Nephron (organoid): ENCODE results near the gene FYCO1.

Source experiments
- H3K27ac Mint-ChIP-seq, 3 experiments: 2 replicates each; pipeline ENCODE4 v1.8.0; 2020; ENCODE audit warnings: mixed read lengths in 3 of 3, mild to moderate bottlenecking in 2 of 3, moderate library complexity in 1 of 3
- H3K27me3 Mint-ChIP-seq: 2 replicates; pipeline ENCODE4 v1.8.0; 2021; ENCODE audit warnings: low read depth, mild to moderate bottlenecking, moderate library complexity, mixed read lengths
- H3K36me3 Mint-ChIP-seq: 2 replicates; pipeline ENCODE4 v1.8.0; 2020; ENCODE audit warnings: low read depth, mixed read lengths
- H3K4me1 Mint-ChIP-seq: 2 replicates; pipeline ENCODE4 v1.8.0; 2020; ENCODE audit warnings: mixed read lengths
- H3K4me3 Mint-ChIP-seq, 3 experiments: 2 replicates each; pipeline ENCODE4 v1.8.0; 2020; ENCODE audit warnings: mild to moderate bottlenecking in 3 of 3, mixed read lengths in 3 of 3, moderate library complexity in 2 of 3
- H3K9me3 Mint-ChIP-seq: 2 replicates; pipeline ENCODE4 v1.8.0; 2020; ENCODE audit warnings: mixed read lengths
- TF ChIP-seq, protein P1 (sequence below), 3 experiments: fragments of 200-600 bp; sonication (generic); IDR thresholded peaks; one replicate each; pipeline ENCODE4 v1.5.0; 2021; ENCODE audit warnings: antibody characterized with exemption in 3 of 3; ENCODE audit not compliant: unreplicated experiment in 3 of 3

The FYCO1 gene

DNA sequence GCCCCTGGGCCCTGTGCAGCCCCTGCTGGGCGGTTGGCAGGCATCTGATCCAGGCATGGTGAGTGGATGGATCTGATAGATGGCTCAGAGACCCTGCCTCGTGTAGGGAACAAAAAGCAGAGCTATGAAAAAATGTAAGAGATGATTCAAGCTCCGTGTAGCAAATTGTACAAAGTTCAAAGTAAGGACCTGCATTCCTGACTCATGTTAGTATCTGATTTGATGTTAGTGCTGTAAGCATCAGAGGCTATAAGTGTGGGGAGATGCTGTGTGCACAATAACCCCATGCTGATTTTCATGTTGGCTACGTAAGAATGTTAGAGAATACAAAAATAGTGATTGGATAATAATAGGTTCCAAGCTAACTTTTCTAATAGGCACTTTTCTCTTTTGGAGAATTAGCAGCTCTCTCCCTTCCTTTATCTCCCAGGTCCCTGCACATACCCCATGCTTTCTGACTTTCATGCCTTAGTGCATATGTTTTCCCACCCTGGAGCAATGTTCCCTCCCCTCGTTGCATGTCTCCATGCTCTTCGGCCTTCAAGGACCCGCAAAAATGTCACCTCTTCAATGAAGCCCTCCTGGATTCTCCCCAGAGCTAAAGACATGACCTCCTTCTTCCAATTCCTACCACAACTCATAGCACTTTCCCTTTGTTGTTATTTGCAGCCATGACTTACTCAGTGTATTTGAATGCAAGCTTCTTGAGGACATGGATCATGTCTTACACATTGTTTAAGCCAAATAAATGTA lies 107.7 kb downstream of the FYCO1 start:
- TF ChIP-seq, protein P1, sequence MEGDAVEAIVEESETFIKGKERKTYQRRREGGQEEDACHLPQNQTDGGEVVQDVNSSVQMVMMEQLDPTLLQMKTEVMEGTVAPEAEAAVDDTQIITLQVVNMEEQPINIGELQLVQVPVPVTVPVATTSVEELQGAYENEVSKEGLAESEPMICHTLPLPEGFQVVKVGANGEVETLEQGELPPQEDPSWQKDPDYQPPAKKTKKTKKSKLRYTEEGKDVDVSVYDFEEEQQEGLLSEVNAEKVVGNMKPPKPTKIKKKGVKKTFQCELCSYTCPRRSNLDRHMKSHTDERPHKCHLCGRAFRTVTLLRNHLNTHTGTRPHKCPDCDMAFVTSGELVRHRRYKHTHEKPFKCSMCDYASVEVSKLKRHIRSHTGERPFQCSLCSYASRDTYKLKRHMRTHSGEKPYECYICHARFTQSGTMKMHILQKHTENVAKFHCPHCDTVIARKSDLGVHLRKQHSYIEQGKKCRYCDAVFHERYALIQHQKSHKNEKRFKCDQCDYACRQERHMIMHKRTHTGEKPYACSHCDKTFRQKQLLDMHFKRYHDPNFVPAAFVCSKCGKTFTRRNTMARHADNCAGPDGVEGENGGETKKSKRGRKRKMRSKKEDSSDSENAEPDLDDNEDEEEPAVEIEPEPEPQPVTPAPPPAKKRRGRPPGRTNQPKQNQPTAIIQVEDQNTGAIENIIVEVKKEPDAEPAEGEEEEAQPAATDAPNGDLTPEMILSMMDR (IDR thresholded peaks at IDR 0.05; ENCODE audit: unreplicated experiment in 3 of 3): no peak
- Mint-ChIP-seq H3K9me3 (no peaks in the 10 kb centered on the region), H3K4me3 (no peak overlapping the region), H3K4me1 (no peaks in the 10 kb centered on the region), H3K27ac (no peak overlapping the region), H3K36me3 (no peaks in the 10 kb centered on the region), H3K27me3 (peaks cover 8% of the 10 kb centered on the region)

DNA sequence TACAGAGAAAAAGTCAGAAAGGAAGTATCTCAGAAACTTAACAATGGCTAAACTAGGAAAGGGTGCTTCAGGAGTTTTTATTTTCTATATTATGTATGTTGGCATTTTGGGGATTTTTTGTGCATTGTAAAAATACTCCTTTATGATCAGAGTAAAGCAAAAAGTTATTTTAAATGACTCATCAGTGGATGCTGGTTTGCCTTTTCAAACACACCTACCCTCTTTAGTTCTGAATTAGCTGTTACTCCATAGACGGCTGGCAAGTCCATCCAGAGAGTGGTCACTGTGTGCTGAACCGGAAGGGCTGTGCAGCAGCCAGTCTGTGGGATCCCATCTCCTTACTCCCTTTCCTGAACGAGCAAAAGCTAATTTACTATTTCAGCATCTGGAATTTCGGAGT lies 108.3 kb downstream of the FYCO1 start:
- H3K9me3 Mint-ChIP-seq: no peaks in the 10 kb centered on the region
- TF ChIP-seq, protein P1 (IDR thresholded peaks at IDR 0.05; ENCODE audit: unreplicated experiment in 3 of 3): no peak
- no peak overlapping the region for H3K4me3 Mint-ChIP-seq
- no peak overlapping the region for H3K27ac Mint-ChIP-seq
- H3K4me1 Mint-ChIP-seq: no peaks in the 10 kb centered on the region
- H3K36me3 Mint-ChIP-seq: no peaks in the 10 kb centered on the region
- peaks cover 8% of the 10 kb centered on the region for H3K27me3 Mint-ChIP-seq

DNA sequence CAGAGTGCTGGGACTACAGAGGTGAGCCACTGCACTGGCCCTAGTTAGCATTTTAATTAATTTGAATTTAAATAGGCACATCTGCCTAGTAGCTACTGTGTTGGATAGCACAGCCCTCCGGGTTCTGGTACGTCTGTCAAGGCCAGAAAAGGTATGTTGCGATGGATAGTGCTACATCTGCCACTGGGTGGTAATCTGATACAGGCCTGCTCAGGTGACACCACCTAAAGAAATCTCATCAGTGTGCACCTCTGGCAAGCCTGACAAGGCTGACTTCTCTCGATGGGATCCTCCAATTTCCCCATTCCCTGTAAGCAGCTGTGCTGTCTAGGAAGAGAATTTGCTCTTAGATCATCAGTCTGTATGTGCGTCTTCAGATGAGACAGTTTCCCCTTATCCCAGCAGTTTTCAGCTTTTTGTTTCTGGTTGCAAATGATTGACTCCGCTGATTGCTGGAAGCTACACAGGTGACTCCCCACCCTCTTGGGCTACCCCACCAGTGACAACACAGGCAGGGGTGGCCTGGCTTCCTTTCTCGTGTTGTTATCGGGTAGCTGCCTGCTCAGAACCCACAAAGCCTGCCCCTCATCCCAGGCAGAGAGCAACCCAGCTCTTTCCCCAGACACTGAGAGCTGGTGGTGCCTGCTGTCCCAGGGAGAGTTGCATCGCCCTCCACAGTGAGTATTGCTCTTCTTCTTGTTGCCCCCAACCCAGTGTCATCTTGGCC lies 109.5 kb downstream of the FYCO1 start, which contains the start of gene CCR9:
CCR9 (plus strand) TSS at position 565 of the 727 bp plus-strand sequence. CDS start 8,391 bp downstream, outside the sequence.
- no peak within 1 kb of the TSS for H3K27ac Mint-ChIP-seq
- no peaks in the 10 kb centered on the region for H3K36me3 Mint-ChIP-seq
- peaks cover 8% of the 10 kb centered on the region for H3K27me3 Mint-ChIP-seq
- no peak within 1 kb of the TSS for H3K4me3 Mint-ChIP-seq
- TF ChIP-seq, protein P1 (IDR thresholded peaks at IDR 0.05; ENCODE audit: unreplicated experiment in 3 of 3): no peak
- H3K4me1 Mint-ChIP-seq: peaks cover 5% of the 10 kb centered on the region
- H3K9me3 Mint-ChIP-seq: no peaks in the 10 kb centered on the region

DNA sequence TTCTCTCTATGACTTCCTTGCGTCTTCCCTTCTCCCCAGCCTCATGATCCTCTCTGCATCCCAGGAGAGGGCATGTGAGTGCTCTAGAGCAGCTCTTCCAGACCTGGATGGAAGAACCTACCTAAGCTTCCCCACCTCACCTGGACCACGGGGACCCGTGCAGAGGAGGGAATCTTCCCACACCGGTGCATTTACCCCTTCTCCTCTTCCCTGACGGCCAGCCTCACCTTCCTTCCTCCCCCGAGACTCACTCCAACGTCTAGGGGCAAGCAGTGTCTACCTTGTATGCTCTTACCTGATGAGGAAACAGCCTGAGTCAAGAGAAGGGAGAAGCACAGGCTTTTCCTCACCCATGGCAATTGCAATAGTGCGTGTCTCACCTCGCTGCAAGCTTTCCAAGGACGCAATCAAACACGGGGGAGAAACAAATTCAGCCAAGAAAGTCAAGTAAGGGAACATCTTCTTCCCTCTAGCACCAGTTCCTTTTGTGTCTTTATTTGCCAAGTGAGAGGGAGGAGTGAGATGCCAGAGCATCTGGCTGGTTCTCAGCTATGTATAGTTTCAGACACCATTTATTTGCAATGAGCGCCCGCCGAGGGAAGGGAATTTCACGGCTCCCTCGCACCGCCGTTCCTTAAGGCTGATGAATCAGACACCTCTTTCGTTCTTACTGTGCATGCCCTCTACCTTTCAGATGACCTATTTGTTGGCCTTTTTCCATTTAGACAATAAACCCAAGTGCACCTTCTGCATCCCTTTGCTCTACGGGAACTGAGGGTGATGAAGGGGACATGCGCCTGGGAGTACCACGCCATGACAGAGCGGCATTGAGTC lies 111.0 kb downstream of the FYCO1 start:
- Mint-ChIP-seq H3K27ac (no peak overlapping the region), H3K36me3 (no peaks in the 10 kb centered on the region), H3K9me3 (no peaks in the 10 kb centered on the region), H3K4me3 (no peak overlapping the region), H3K4me1 (peaks cover 8% of the 10 kb centered on the region), H3K27me3 (peaks cover 8% of the 10 kb centered on the region)
- TF ChIP-seq, protein P1 (IDR thresholded peaks at IDR 0.05; ENCODE audit: unreplicated experiment in 3 of 3): no peak

DNA sequence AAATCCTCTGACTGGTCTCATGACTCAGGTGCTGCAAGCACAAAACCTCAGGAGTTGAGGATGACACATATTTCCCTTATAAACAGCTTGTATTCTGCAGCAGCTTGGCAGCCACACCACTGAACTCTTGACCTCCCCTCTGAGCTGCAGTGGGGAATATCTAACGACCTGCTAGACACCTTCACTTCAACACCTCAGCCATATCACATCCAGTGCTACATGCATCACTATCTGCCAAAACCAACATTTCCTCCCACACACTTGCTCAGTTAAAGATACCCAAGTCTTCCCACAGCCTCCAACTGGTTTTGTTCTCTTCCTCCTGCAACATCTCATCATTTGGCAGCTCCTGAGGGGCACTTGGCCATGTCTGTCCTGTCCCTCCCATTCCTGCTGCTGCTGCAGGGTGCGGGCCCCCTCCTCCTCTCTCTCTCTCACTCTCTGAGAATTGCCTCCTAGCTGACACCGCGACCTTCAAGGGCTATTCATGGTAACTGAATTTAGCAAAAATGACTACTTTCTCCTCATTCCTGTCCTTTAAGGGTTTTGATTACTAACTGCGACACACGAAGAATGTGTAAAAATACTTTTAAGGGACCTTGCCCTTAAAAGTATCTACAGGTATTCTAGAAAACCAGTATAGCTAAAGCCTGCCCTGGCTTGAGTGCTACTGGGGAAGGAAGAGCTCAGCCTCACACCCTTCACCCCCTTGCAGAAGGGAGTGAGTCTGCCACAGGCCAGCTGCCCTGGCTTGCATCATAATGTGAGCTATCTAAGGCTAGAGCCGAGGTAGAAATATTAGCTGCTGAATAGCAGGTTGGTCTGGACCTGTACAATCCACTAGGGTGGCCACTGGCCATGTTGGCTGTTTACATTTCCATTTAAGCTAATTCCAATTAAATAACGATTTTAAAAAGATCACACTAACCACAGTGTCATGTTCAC lies 114.3 kb downstream of the FYCO1 start:
- Mint-ChIP-seq H3K27me3 (peaks cover 8% of the 10 kb centered on the region), H3K4me1 (peaks cover 8% of the 10 kb centered on the region), H3K9me3 (no peaks in the 10 kb centered on the region), H3K4me3 (no peak overlapping the region), H3K27ac (no peak overlapping the region), H3K36me3 (no peaks in the 10 kb centered on the region)
- TF ChIP-seq, protein P1 (IDR thresholded peaks at IDR 0.05; ENCODE audit: unreplicated experiment in 3 of 3): no peak
